ENCODE measurements around the gene LDLRAD3. TPM values are rescaled to one million over a fixed set of nuclear protein-coding genes. Genes with fewer than 3 reads are reported as not detected.

The LDLRAD3 gene
- total RNA-seq, 3 donors from 2014 or later (not counting 1 experiment from before 2014, with no cell fraction given) = 1.0 to 1.5 (median 1.2) TPM

DNA sequence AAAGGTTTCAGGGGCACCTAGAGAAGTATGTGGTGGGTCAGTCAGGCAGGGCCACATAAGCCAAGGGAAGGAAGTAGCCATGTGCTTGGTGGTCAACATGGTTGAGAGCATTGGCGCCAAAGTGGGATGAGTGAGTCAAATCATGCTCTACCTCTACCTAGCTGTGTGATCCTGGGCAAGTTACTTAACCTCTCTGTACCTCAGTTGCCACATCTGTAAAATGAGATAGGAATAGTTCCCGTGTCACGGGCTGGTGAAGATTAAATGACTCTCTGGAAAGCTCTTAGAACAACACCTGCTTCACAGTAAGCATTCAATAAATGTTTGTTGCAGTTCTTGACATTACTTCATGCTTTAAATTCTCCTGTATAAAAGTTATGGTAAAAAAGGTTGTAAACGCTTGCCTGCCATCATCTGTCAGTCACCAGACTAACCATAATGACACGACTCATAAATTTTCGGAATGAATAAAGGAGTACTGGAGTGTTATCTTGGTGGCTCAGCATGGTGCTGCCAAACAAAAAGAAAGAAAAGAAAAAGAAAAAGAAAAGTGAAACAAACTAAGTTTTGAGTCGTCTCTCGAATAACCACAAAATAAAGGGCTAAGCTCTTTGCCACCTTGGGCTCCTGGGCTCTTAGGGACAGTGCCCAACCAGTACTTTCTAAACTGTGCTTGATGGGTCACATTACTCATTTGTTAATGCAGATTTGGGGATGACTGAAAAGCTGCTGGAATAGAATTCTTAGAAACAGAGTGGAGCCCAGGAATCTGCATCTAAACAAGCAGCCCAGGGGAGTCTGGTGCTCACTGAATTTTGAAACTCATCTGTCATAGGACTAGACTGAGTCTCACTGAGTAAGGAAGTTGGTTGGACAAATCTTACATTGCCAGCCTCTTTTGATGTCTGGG is 107.6 kb downstream of the LDLRAD3 start:
- Histone ChIP-seq H3K27me3 (ENCODE audit: control insufficient read depth, insufficient read depth, low read length) (no peaks in the 10 kb centered on the region), H3K27ac (ENCODE audit: low read length) (no peak overlapping the region), H3K9me3 (ENCODE audit: control insufficient read depth, insufficient read depth, low read length) (no peaks in the 10 kb centered on the region), H3K36me3 (ENCODE audit: control insufficient read depth, insufficient read depth, low read length) (no peaks in the 10 kb centered on the region), H3K4me1 (ENCODE audit: control insufficient read depth, insufficient read depth, low read length) (no peaks in the 10 kb centered on the region), H3K4me3 (ENCODE audit: low read length) (no peak overlapping the region)
- intact Hi-C loops (cut with micrococcal nuclease) = no loop called here
- Mint-ChIP-seq H3K9me3 (peaks cover 5 to 6% of the 10 kb centered on the region in 2 donors), H3K36me3 (no peaks in the 10 kb centered on the region), H3K4me3 (no peak overlapping the region), H3K27me3 (ENCODE audit: low read depth in 2 of 2) (peaks cover 0 to 9% of the 10 kb centered on the region in 2 donors), H3K4me1 (peaks cover 0 to 5% of the 10 kb centered on the region in 2 donors), H3K27ac (no peak overlapping the region)
- TF ChIP-seq, protein P1, sequence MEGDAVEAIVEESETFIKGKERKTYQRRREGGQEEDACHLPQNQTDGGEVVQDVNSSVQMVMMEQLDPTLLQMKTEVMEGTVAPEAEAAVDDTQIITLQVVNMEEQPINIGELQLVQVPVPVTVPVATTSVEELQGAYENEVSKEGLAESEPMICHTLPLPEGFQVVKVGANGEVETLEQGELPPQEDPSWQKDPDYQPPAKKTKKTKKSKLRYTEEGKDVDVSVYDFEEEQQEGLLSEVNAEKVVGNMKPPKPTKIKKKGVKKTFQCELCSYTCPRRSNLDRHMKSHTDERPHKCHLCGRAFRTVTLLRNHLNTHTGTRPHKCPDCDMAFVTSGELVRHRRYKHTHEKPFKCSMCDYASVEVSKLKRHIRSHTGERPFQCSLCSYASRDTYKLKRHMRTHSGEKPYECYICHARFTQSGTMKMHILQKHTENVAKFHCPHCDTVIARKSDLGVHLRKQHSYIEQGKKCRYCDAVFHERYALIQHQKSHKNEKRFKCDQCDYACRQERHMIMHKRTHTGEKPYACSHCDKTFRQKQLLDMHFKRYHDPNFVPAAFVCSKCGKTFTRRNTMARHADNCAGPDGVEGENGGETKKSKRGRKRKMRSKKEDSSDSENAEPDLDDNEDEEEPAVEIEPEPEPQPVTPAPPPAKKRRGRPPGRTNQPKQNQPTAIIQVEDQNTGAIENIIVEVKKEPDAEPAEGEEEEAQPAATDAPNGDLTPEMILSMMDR (IDR thresholded peaks at IDR 0.05) = no peak
- ATAC-seq (no peak), DNase-seq (no peak)
- 77% methylated on average over 8 of the region's 8 CpGs for WGBS (ENCODE audit: insufficient coverage)

DNA sequence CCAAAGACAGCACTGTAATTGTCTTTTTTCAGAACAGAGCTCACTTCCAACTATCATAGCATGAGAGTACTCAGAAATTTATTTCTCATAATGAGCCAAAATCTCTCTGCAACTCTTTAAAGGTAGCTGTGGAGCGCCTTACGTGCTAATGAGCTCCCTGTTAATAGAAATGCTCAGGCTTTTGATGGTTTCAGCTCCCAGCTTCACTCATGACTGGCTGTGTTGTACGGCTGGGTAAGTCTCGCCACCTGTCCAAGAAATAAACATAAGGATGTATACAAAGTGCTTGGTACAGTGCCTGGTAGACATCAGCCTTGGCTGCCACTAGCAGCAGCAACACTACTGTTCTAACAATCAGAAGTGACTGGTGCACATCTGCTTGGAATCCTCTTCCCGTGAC is 109.4 kb downstream of the LDLRAD3 start:
- ATAC-seq (no peak), DNase-seq (no peak)
- WGBS (ENCODE audit: insufficient coverage) = 89% methylated on average over 5 of the region's 5 CpGs
- Mint-ChIP-seq H3K9me3 (peaks cover 5 to 6% of the 10 kb centered on the region in 2 donors), H3K4me1 (peaks cover 0 to 5% of the 10 kb centered on the region in 2 donors), H3K27me3 (ENCODE audit: low read depth in 2 of 2) (peaks cover 7 to 11% of the 10 kb centered on the region in 2 donors), H3K4me3 (no peak overlapping the region), H3K27ac (no peak overlapping the region), H3K36me3 (no peaks in the 10 kb centered on the region)
- H3K9me3 ChIP-seq (ENCODE audit: control insufficient read depth, insufficient read depth, low read length) = no peaks in the 10 kb centered on the region
- intact Hi-C loops (cut with micrococcal nuclease) = no loop called here
- no peak overlapping the region for H3K27ac ChIP-seq (ENCODE audit: low read length)
- no peak overlapping the region for H3K4me3 ChIP-seq (ENCODE audit: low read length)
- no peaks in the 10 kb centered on the region for H3K4me1 ChIP-seq (ENCODE audit: control insufficient read depth, insufficient read depth, low read length)
- no peaks in the 10 kb centered on the region for H3K27me3 ChIP-seq (ENCODE audit: control insufficient read depth, insufficient read depth, low read length)
- no peaks in the 10 kb centered on the region for H3K36me3 ChIP-seq (ENCODE audit: control insufficient read depth, insufficient read depth, low read length)
- TF ChIP-seq, protein P1 (IDR thresholded peaks at IDR 0.05) = no peak

DNA sequence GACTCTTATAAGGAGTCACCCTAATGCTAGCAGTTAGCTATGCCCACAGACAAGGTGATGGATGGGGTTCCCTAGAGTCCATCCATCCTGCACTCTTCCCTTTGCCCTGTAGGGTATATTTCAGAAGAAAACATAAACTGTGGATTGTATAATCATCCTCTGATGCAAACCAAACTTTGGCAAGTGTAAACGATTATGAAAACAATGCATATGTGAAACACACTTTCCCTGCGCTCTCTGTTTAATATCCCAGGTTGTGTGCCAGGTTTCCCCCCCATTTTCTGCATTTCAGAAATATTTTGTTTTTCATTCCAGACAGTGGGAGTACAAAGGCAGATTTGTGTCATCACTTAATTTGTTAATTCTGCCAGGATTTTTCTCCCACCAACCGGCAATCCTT is 110.0 kb downstream of the LDLRAD3 start:
- intact Hi-C loops (cut with micrococcal nuclease) = no loop called here
- DNase-seq = no peak
- no peaks in the 10 kb centered on the region for H3K4me1 ChIP-seq (ENCODE audit: control insufficient read depth, insufficient read depth, low read length)
- no peaks in the 10 kb centered on the region for H3K36me3 ChIP-seq (ENCODE audit: control insufficient read depth, insufficient read depth, low read length)
- H3K9me3 ChIP-seq (ENCODE audit: control insufficient read depth, insufficient read depth, low read length) = no peaks in the 10 kb centered on the region
- Mint-ChIP-seq H3K27me3 (ENCODE audit: low read depth in 2 of 2) (peaks cover 11% of the 10 kb centered on the region in 2 donors), H3K27ac (no peak overlapping the region), H3K4me3 (no peak overlapping the region), H3K9me3 (peaks cover 5 to 6% of the 10 kb centered on the region in 2 donors), H3K36me3 (no peaks in the 10 kb centered on the region), H3K4me1 (peaks cover 0 to 5% of the 10 kb centered on the region in 2 donors)
- no peaks in the 10 kb centered on the region for H3K27me3 ChIP-seq (ENCODE audit: control insufficient read depth, insufficient read depth, low read length)
- TF ChIP-seq, protein P1 (IDR thresholded peaks at IDR 0.05) = no peak
- no peak for ATAC-seq
- H3K27ac ChIP-seq (ENCODE audit: low read length) = no peak overlapping the region
- WGBS (ENCODE audit: insufficient coverage) = 95% methylated on average over 2 of the region's 3 CpGs
- H3K4me3 ChIP-seq (ENCODE audit: low read length) = no peak overlapping the region

All from natural killer cell (primary cell).